HCT116 (cell line): ENCODE data around the gene EOLA2.
"Not testable (repeated sequence)": the region's sequence is repeated elsewhere in the genome, so short reads cannot be mapped to it uniquely, and the experiment has no call there.

ENCODE experiments used
- CTCF ChIP-seq, 3 experiments: fragments of 200-600 bp in 1 of 3; sonication (generic) in 1 of 3; IDR thresholded peaks in 2 of 3; conservative IDR thresholded peaks in 1 of 3; 2 replicates each; pipeline ENCODE4 v1.5.1; 2012 to 2017; ENCODE audit warnings: low read depth in 2 of 3, low read length in 2 of 3, antibody characterized with exemption in 1 of 3, borderline replicate concordance in 1 of 3, control low read depth in 1 of 3, mild to moderate bottlenecking in 1 of 3, mixed read lengths in 1 of 3, mixed run types in 1 of 3, moderate library complexity in 1 of 3; ENCODE audit not compliant: insufficient read depth in 1 of 3
- EGR1 ChIP-seq: IDR thresholded peaks from 2 replicates; pipeline ENCODE4 v1.6.1; 2012; ENCODE audit warnings: low read depth
- EZH2 ChIP-seq: fragments of 200-600 bp; sonication (generic); IDR thresholded peaks from 2 replicates; pipeline ENCODE4 v1.6.1; 2017; ENCODE audit warnings: antibody characterized with exemption, mixed run types
- EZH2phosphoT487 ChIP-seq: fragments of 200-600 bp; IDR thresholded peaks from 2 replicates; pipeline ENCODE4 v1.6.1; 2018; ENCODE audit warnings: antibody characterized with exemption, borderline replicate concordance
- JUND ChIP-seq: IDR thresholded peaks from 2 replicates; pipeline ENCODE4 v1.6.1; 2012
- MAX ChIP-seq: IDR thresholded peaks from 2 replicates; pipeline ENCODE4 v1.6.1; 2012
- POLR2A ChIP-seq: IDR thresholded peaks from 2 replicates; pipeline ENCODE4 v1.7.0; 2011; ENCODE audit warnings: borderline replicate concordance; ENCODE audit not compliant: insufficient read depth, insufficient read length; ENCODE audit errors: extremely low read depth
- RAD21 ChIP-seq: IDR thresholded peaks from 2 replicates; pipeline ENCODE4 v1.6.1; 2012; ENCODE audit warnings: low read depth, mild to moderate bottlenecking
- REST ChIP-seq: IDR thresholded peaks from 2 replicates; pipeline ENCODE4 v1.6.1; 2012; ENCODE audit warnings: low read depth
- SIN3A ChIP-seq: IDR thresholded peaks from 2 replicates; pipeline ENCODE4 v1.6.1; 2012; ENCODE audit warnings: low read depth
- SP1 ChIP-seq: IDR thresholded peaks from 2 replicates; pipeline ENCODE4 v1.6.1; 2012; ENCODE audit warnings: low read depth
- YY1 ChIP-seq: IDR thresholded peaks from 2 replicates; pipeline ENCODE4 v1.6.1; 2011; ENCODE audit warnings: low read length, low read depth, moderate library complexity, mild to moderate bottlenecking; ENCODE audit not compliant: insufficient replicate concordance; ENCODE audit errors: extremely low read depth
- ZBTB33 ChIP-seq: IDR thresholded peaks from 2 replicates; pipeline ENCODE4 v1.6.1; 2011; ENCODE audit warnings: mild to moderate bottlenecking, low read length, moderate library complexity; ENCODE audit not compliant: insufficient replicate concordance; ENCODE audit errors: extremely low read depth
- ZFX ChIP-seq: fragments of 450-650 bp; IDR thresholded peaks from 2 replicates; pipeline ENCODE4 v1.6.1; 2017

GRCh38 chrX:149890828-149891227 is 47.5 kb downstream of the EOLA2 start:
- not testable (repeated sequence) for TF ChIP-seq MAX; CTCF (IDR thresholded peaks at IDR 0.05 in 2 of 3, conservative IDR thresholded peaks at IDR 0.05 in 1 of 3; ENCODE audit: borderline replicate concordance in 1 of 3, insufficient read depth in 1 of 3, low read depth in 2 of 3, low read length in 2 of 3); JUND; EZH2; ZBTB33; EZH2phosphoT487; SP1; EGR1; POLR2A; RAD21; ZFX; REST; SIN3A; YY1
